Keratinocyte (primary cell): ENCODE data around the gene SORL1.

ENCODE experiments used
- EZH2 ChIP-seq: IDR thresholded peaks from one replicate; pipeline ENCODE4 v1.6.1; 2012; ENCODE audit warnings: inconsistent platforms, mild to moderate bottlenecking, low read length, moderate library complexity
- TF ChIP-seq, protein P1 (sequence below), 3 experiments: IDR thresholded peaks in 1 of 3; conservative IDR thresholded peaks in 1 of 3; optimal IDR thresholded peaks in 1 of 3; 2 replicates in 2 of 3; 3 replicates in 1 of 3; pipeline versions ENCODE3 to v1.5.1; 2011; ENCODE audit warnings: low read length in 3 of 3, mild to moderate bottlenecking in 3 of 3, moderate library complexity in 2 of 3, control low read depth in 1 of 3, inconsistent platforms in 1 of 3; ENCODE audit not compliant: insufficient read depth in 2 of 3; ENCODE audit errors: extremely low read depth in 1 of 3

DNA sequence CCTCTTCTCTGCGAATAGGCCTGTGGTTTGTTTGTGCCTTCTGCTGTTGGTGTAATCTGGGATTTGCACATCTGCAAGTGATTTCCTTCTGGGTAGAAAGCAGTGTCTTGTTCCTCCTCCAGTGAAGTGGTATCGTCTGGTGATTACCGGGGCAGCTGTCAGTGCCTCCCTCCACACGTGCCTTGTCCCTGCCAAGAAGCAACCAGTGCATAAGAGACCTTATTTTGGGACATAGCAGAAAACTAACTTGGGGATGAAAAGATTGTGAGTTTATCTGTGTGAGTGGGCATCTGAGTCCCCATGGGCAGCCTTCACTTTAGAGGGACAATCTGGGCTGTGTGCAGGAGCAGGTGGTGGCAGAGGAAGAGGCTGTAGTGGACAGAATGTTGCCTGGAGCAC is 72.1 kb downstream of the SORL1 start:
- TF ChIP-seq, protein P1, sequence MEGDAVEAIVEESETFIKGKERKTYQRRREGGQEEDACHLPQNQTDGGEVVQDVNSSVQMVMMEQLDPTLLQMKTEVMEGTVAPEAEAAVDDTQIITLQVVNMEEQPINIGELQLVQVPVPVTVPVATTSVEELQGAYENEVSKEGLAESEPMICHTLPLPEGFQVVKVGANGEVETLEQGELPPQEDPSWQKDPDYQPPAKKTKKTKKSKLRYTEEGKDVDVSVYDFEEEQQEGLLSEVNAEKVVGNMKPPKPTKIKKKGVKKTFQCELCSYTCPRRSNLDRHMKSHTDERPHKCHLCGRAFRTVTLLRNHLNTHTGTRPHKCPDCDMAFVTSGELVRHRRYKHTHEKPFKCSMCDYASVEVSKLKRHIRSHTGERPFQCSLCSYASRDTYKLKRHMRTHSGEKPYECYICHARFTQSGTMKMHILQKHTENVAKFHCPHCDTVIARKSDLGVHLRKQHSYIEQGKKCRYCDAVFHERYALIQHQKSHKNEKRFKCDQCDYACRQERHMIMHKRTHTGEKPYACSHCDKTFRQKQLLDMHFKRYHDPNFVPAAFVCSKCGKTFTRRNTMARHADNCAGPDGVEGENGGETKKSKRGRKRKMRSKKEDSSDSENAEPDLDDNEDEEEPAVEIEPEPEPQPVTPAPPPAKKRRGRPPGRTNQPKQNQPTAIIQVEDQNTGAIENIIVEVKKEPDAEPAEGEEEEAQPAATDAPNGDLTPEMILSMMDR (optimal IDR thresholded peaks at IDR 0.05 in 1 of 3, IDR thresholded peaks at IDR 0.05 in 1 of 3, conservative IDR thresholded peaks at IDR 0.05 in 1 of 3; ENCODE audit: extremely low read depth in 1 of 3, insufficient read depth in 2 of 3, low read length in 3 of 3) = no peak
- no peak for TF ChIP-seq EZH2
